H9 (cell line): Measurements from ENCODE around the gene KIAA1328. TPM values are rescaled to one million over a fixed set of nuclear protein-coding genes. Genes with fewer than 3 reads are reported as not detected.

Experiments used
- DNase-seq: peaks from one replicate; pipeline ENCODE4 v3.0.0-alpha.2; 2017
- H2AFZ ChIP-seq: one replicate; pipeline ENCODE4 v1.6.1; 2013; ENCODE audit warnings: mild to moderate bottlenecking, low read length, control low read depth, moderate library complexity
- H2AK5ac ChIP-seq: 2 replicates; pipeline ENCODE4 v1.6.1; 2013; ENCODE audit warnings: low read length, control low read depth, mixed read lengths; ENCODE audit not compliant: insufficient read length
- H2BK120ac ChIP-seq: one replicate; pipeline ENCODE4 v1.6.1; 2013; ENCODE audit warnings: low read depth, mild to moderate bottlenecking, low read length, control low read depth, inconsistent platforms; ENCODE audit not compliant: poor library complexity, severe bottlenecking
- H2BK12ac ChIP-seq: 2 replicates; pipeline ENCODE4 v1.6.1; 2013; ENCODE audit warnings: low read length, control low read depth, mixed read lengths, low read depth; ENCODE audit not compliant: insufficient read length
- H2BK15ac ChIP-seq: 2 replicates; pipeline ENCODE4 v1.6.1; 2013; ENCODE audit warnings: low read depth, low read length, control low read depth
- H2BK20ac ChIP-seq: one replicate; pipeline ENCODE4 v1.6.1; 2013; ENCODE audit warnings: low read depth, mild to moderate bottlenecking, low read length, control low read depth, inconsistent platforms; ENCODE audit not compliant: poor library complexity, severe bottlenecking
- H2BK5ac ChIP-seq: 2 replicates; pipeline ENCODE4 v1.6.1; 2013; ENCODE audit warnings: low read length, control low read depth, mixed read lengths; ENCODE audit not compliant: insufficient read length
- H3K14ac ChIP-seq: 2 replicates; pipeline ENCODE4 v1.6.1; 2013; ENCODE audit warnings: low read length, control low read depth; ENCODE audit not compliant: insufficient read depth
- H3K18ac ChIP-seq: 2 replicates; pipeline ENCODE4 v1.6.1; 2013; ENCODE audit warnings: low read depth, mild to moderate bottlenecking, mixed read lengths, low read length, control low read depth; ENCODE audit not compliant: insufficient read length
- H3K23ac ChIP-seq: 2 replicates; pipeline ENCODE4 v1.6.1; 2013; ENCODE audit warnings: low read length, control low read depth, mixed read lengths, low read depth; ENCODE audit not compliant: insufficient read length
- H3K23me2 ChIP-seq: 2 replicates; pipeline ENCODE4 v1.6.1; 2013; ENCODE audit warnings: low read depth, mild to moderate bottlenecking, mixed read lengths, low read length, control low read depth; ENCODE audit not compliant: insufficient read length, poor library complexity, severe bottlenecking
- H3K27ac ChIP-seq: 2 replicates; pipeline ENCODE4 v1.5.1; 2013; ENCODE audit warnings: low read length, control low read depth, mixed read lengths, low read depth; ENCODE audit not compliant: insufficient read length
- H3K27me3 ChIP-seq: 2 replicates; pipeline ENCODE4 v1.6.1; 2013; ENCODE audit warnings: low read length, control low read depth, inconsistent platforms; ENCODE audit not compliant: insufficient read depth
- H3K4ac ChIP-seq: 2 replicates; pipeline ENCODE4 v1.6.1; 2013; ENCODE audit warnings: low read depth, mild to moderate bottlenecking, control low read depth, inconsistent platforms, low read length, moderate library complexity
- H3K4me1 ChIP-seq: 2 replicates; pipeline ENCODE4 v1.6.1; 2013; ENCODE audit warnings: low read length, control low read depth, inconsistent platforms; ENCODE audit not compliant: insufficient read depth
- H3K4me2 ChIP-seq: 2 replicates; pipeline ENCODE4 v1.6.1; 2013; ENCODE audit warnings: low read length, control low read depth, mixed read lengths; ENCODE audit not compliant: insufficient read length, insufficient read depth
- H3K56ac ChIP-seq: 2 replicates; pipeline ENCODE4 v1.6.1; 2013; ENCODE audit warnings: low read depth, mild to moderate bottlenecking, mixed read lengths, low read length, control low read depth; ENCODE audit not compliant: insufficient read length
- H3K79me1 ChIP-seq: 2 replicates; pipeline ENCODE4 v1.6.1; 2013; ENCODE audit warnings: low read depth, mild to moderate bottlenecking, moderate library complexity, low read length, control low read depth, inconsistent platforms; ENCODE audit not compliant: insufficient read depth, poor library complexity, severe bottlenecking
- H3K79me2 ChIP-seq: 2 replicates; pipeline ENCODE4 v1.6.1; 2013; ENCODE audit warnings: low read length, control low read depth, inconsistent platforms; ENCODE audit not compliant: insufficient read depth
- H3K9ac ChIP-seq: 2 replicates; pipeline ENCODE4 v1.6.1; 2013; ENCODE audit warnings: low read length, control low read depth, mixed read lengths; ENCODE audit not compliant: insufficient read length; ENCODE audit errors: extremely low read depth
- H3K9me3 ChIP-seq: one replicate; pipeline ENCODE4 v1.6.1; 2013; ENCODE audit warnings: low read depth, low read length, inconsistent platforms; ENCODE audit not compliant: control insufficient read depth
- H3T11ph ChIP-seq: one replicate; pipeline ENCODE4 v1.6.1; 2013; ENCODE audit warnings: mild to moderate bottlenecking, low read length, control low read depth, inconsistent platforms
- H4K20me1 ChIP-seq: one replicate; pipeline ENCODE4 v1.6.1; 2013; ENCODE audit not compliant: control insufficient read depth, insufficient read length, insufficient read depth
- H4K5ac ChIP-seq: 2 replicates; pipeline ENCODE4 v1.6.1; 2013; ENCODE audit warnings: low read depth, mild to moderate bottlenecking, mixed read lengths, low read length, control low read depth; ENCODE audit not compliant: insufficient read length
- H4K8ac ChIP-seq: replicated peaks from 2 replicates; pipeline ENCODE4 v1.6.1; 2013; ENCODE audit warnings: low read length, control low read depth, mixed read lengths, low read depth; ENCODE audit not compliant: insufficient read length
- H4K91ac ChIP-seq: 2 replicates; pipeline ENCODE4 v1.6.1; 2013; ENCODE audit warnings: low read depth, mild to moderate bottlenecking, moderate library complexity, mixed read lengths, low read length, control low read depth; ENCODE audit not compliant: insufficient read length
- H3K27ac Mint-ChIP-seq, 3 experiments: 2 replicates in 2 of 3; 3 replicates in 1 of 3; pipeline ENCODE4 v1.8.0; 2020 to 2021; ENCODE audit warnings: mixed read lengths in 3 of 3, mild to moderate bottlenecking in 1 of 3, moderate library complexity in 1 of 3
- H3K27me3 Mint-ChIP-seq: 2 replicates; pipeline ENCODE4 v1.8.0; 2021; ENCODE audit warnings: low read depth, mild to moderate bottlenecking, moderate library complexity, mixed read lengths
- H3K36me3 Mint-ChIP-seq, 3 experiments: 2 replicates in 2 of 3; 3 replicates in 1 of 3; pipeline ENCODE4 v1.8.0; 2020 to 2021; ENCODE audit warnings: low read depth in 3 of 3, mixed read lengths in 3 of 3; ENCODE audit not compliant: insufficient read depth in 1 of 3
- H3K4me1 Mint-ChIP-seq, 2 experiments: 2 replicates each; pipeline ENCODE4 v1.8.0; 2020; ENCODE audit warnings: mixed read lengths in 2 of 2
- H3K4me3 Mint-ChIP-seq, 2 experiments: 2 replicates in 1 of 2; 3 replicates in 1 of 2; pipeline ENCODE4 v1.8.0; 2020 to 2021; ENCODE audit warnings: mild to moderate bottlenecking in 2 of 2, mixed read lengths in 2 of 2, moderate library complexity in 1 of 2
- H3K9me3 Mint-ChIP-seq, 2 experiments: 2 replicates in 1 of 2; 3 replicates in 1 of 2; pipeline ENCODE4 v1.8.0; 2020; ENCODE audit warnings: mild to moderate bottlenecking in 2 of 2, mixed read lengths in 2 of 2, moderate library complexity in 1 of 2
- WGBS: extraction: QIAGEN DNeasy Blood & Tissue Kit; methylation state at CpG from one replicate; pipeline ENCODE4 v1.1.7; 2013; ENCODE audit warnings: missing lambda C conversion rate, low lambda C conversion rate, mixed read lengths; ENCODE audit not compliant: insufficient read length; ENCODE audit errors: extremely low coverage; 5-methylcytosine and 5-hydroxymethylcytosine counted together
- total RNA-seq: library from RNA; stranded (reverse); gene quantifications from 2 replicates; pipeline ENCODE4 v1.2.1, GENCODE V29; 2021
- TF ChIP-seq, protein P1 (sequence below): fragments of 200-600 bp; sonication (generic); conservative IDR thresholded peaks from 3 replicates; pipeline ENCODE4 v1.8.0; 2021; ENCODE audit warnings: antibody characterized with exemption, mild to moderate bottlenecking

Gene KIAA1328
- total RNA-seq, 1 experiment from 2014 or later, result 4.9 TPM

DNA sequence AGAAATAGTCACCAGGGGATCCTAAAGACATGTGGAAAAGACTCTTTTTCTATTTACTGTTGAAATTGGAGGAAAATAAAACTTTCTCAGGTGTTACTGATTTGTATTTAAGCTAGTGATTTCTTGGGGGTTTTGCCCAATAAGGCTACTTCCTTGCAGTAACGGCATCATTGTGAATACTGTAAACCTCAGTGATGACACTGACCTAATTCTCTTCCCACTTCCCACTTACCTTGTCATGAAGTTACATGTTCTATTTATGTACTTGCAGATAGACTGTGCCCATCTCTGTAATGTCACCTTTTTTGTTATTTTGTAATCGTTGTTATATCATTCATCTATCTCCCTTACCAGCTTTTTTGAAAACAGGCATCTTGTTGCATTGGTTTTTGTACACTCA, 134.5 kb downstream of the KIAA1328 start:
- H3K27me3 Mint-ChIP-seq, result no peaks in the 10 kb centered on the region; the same call in 1 of the 2 replicates
- Histone ChIP-seq H4K91ac (no peak overlapping the region), H3K27me3 (no peaks in the 10 kb centered on the region), H3K23me2 (no peaks in the 10 kb centered on the region), H3K56ac (no peak overlapping the region), H3K79me1 (no peaks in the 10 kb centered on the region), H3K79me2 (no peaks in the 10 kb centered on the region), H3T11ph (no peak overlapping the region), H2BK20ac (no peak overlapping the region), H3K14ac (no peak overlapping the region), H2BK15ac (no peak overlapping the region), H4K20me1 (no peaks in the 10 kb centered on the region), H3K27ac (no peak overlapping the region), H3K18ac (no peak overlapping the region), H3K4me1 (no peaks in the 10 kb centered on the region), H2BK12ac (no peak overlapping the region), H3K23ac (no peak overlapping the region), H4K8ac (no peak overlapping the region), H3K4me2 (no peak overlapping the region), H3K4ac (no peak overlapping the region), H2BK120ac (no peak overlapping the region), H3K9me3 (no peaks in the 10 kb centered on the region), H2BK5ac (no peak overlapping the region), H2AFZ (no peak overlapping the region), H2AK5ac (no peak overlapping the region), H4K5ac (no peak overlapping the region), H3K9ac (no peak overlapping the region)
- H3K4me1 Mint-ChIP-seq, result peaks cover 17 to 21% of the 10 kb centered on the region in 2 experiments
- no peak overlapping the region for H3K27ac Mint-ChIP-seq
- peaks cover 22 to 39% (median 35%) of the 10 kb centered on the region in 3 experiments for H3K36me3 Mint-ChIP-seq
- TF ChIP-seq, protein P1, sequence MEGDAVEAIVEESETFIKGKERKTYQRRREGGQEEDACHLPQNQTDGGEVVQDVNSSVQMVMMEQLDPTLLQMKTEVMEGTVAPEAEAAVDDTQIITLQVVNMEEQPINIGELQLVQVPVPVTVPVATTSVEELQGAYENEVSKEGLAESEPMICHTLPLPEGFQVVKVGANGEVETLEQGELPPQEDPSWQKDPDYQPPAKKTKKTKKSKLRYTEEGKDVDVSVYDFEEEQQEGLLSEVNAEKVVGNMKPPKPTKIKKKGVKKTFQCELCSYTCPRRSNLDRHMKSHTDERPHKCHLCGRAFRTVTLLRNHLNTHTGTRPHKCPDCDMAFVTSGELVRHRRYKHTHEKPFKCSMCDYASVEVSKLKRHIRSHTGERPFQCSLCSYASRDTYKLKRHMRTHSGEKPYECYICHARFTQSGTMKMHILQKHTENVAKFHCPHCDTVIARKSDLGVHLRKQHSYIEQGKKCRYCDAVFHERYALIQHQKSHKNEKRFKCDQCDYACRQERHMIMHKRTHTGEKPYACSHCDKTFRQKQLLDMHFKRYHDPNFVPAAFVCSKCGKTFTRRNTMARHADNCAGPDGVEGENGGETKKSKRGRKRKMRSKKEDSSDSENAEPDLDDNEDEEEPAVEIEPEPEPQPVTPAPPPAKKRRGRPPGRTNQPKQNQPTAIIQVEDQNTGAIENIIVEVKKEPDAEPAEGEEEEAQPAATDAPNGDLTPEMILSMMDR, result no peak
- no CpG with 5 or more reads among the region's 2 CpGs for WGBS
- no peak overlapping the region for H3K4me3 Mint-ChIP-seq
- H3K9me3 Mint-ChIP-seq, result peaks cover 23 to 27% of the 10 kb centered on the region in 2 experiments
- no peak for DNase-seq
